Measurements from ENCODE around the gene NMNAT2. TPM values are rescaled to one million over a fixed set of nuclear protein-coding genes. Genes with fewer than 3 reads are reported as not detected.

Gene NMNAT2
- total and polyA plus RNA-seq, 2 of the 8 experiments (the other 6 are each of a cell fraction or from before 2014, with no cell fraction given): 6.5 to 20.9 TPM

DNA sequence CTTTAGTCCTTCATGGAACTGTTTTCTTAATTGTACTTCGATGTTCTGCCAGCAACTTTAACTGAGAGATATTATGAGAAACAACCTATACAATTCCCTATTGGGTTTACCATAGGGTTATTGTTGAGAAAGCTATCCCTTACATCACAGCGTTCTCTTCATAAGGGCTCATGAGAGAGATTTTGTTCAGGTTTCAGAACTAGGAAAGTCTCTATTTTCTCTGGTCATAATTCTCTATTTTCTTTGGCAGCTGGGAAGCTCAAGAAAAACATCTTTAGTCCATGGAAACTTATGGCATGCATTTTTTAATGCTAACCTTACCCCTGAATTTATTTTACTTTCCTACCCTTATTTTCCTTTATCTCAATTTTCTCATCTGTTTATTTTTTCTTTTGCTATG is 38.2 kb downstream of the NMNAT2 start:
- Histone ChIP-seq H4K5ac (ENCODE audit: insufficient read length, low read depth, low read length) (no peak overlapping the region), H3K4me2 (ENCODE audit: insufficient read depth in 1 of 2, low read depth in 2 of 2, low read length in 2 of 2) (no peak overlapping the region), H2AK5ac (ENCODE audit: low read depth, low read length) (no peak overlapping the region), H4K20me1 (replicated peaks in 1 of 2; ENCODE audit: control insufficient read depth in 1 of 2, insufficient read depth in 2 of 2, low read length in 2 of 2) (no peaks in the 10 kb centered on the region), H3K27ac (ENCODE audit: low read depth, low read length) (no peak overlapping the region), H3K4ac (replicated peaks; ENCODE audit: insufficient read length, low read depth, low read length) (no peak overlapping the region), H3K18ac (ENCODE audit: extremely low read depth, low read length) (no peak overlapping the region), H4K91ac (replicated peaks; ENCODE audit: insufficient read length, low read length) (no peak overlapping the region), H2BK120ac (replicated peaks; ENCODE audit: low read depth, low read length) (no peak overlapping the region), H2BK20ac (ENCODE audit: low read length) (no peak overlapping the region), H3K9ac (replicated peaks in 1 of 4; ENCODE audit: extremely low read depth in 1 of 4, low read depth in 3 of 4, low read length in 3 of 4) (no peak overlapping the region), H2BK12ac (ENCODE audit: low read depth, low read length) (no peak overlapping the region), H3K27me3 (replicated peaks in 1 of 4; ENCODE audit: control insufficient read depth in 3 of 4, extremely low read depth in 1 of 4, insufficient read depth in 3 of 4, low read length in 3 of 4) (no peaks in the 10 kb centered on the region), H4K8ac (ENCODE audit: extremely low read depth, insufficient read depth, low read length) (no peak overlapping the region), H3K36me3 (ENCODE audit: control insufficient read depth in 2 of 4, insufficient read depth in 4 of 4, low read length in 3 of 4) (no peaks in the 10 kb centered on the region), H3K79me1 (ENCODE audit: low read depth, low read length) (no peaks in the 10 kb centered on the region), H3K4me1 (replicated peaks in 1 of 4; ENCODE audit: control insufficient read depth in 3 of 4, insufficient read depth in 4 of 4, low read length in 3 of 4) (no peaks in the 10 kb centered on the region; a peak in 1 of 7 replicates), H3K23ac (ENCODE audit: insufficient read length) (no peak overlapping the region), H3K4me3 (ENCODE audit: extremely low read depth in 1 of 4, insufficient read depth in 2 of 4, low read depth in 3 of 4, low read length in 4 of 4) (no peak overlapping the region), H3K9me3 (ENCODE audit: insufficient read depth in 2 of 2, low read depth in 1 of 2, low read length in 1 of 2) (no peaks in the 10 kb centered on the region), H2BK5ac (ENCODE audit: low read depth, low read length) (no peak overlapping the region), H3K14ac (ENCODE audit: insufficient read length) (no peak overlapping the region), H2BK15ac (ENCODE audit: low read length) (no peak overlapping the region), H3K23me2 (ENCODE audit: low read depth, low read length) (no peaks in the 10 kb centered on the region), H3K56ac (replicated peaks; ENCODE audit: insufficient read length, low read depth, low read length) (no peak overlapping the region), H3K79me2 (ENCODE audit: control insufficient read depth in 1 of 2, insufficient read depth in 2 of 2, low read length in 2 of 2) (no peaks in the 10 kb centered on the region), H2AFZ (ENCODE audit: low read length) (no peak overlapping the region)
- WGBS, 2 experiments (ENCODE audit: extremely low coverage in 1 of 2, insufficient coverage in 1 of 2, insufficient read length in 1 of 2, insufficient replicate concordance in 2 of 2, low coverage in 1 of 2, low lambda C conversion rate in 2 of 2, missing lambda C conversion rate in 1 of 2): 96% methylated on average over 2 of the region's 2 CpGs; no CpG with 5 or more reads in 1 of the 2 experiments
- ChIA-PET CTCF (ENCODE audit: partially characterized antibody) (no interaction called here), POLR2A (ENCODE audit: partially characterized antibody) (no interaction called here)
- FAIRE-seq (no peak), DNase-seq (ENCODE audit: low read depth in 1 of 2, low spot score in 2 of 2) (no peak)
- TF ChIP-seq RNF2 (IDR thresholded peaks at IDR 0.05; ENCODE audit: borderline replicate concordance, low read depth, low read length, missing control alignments, poor library complexity, severe bottlenecking) (no peak), SIRT6 (IDR thresholded peaks at IDR 0.05; ENCODE audit: low read length) (no peak), POLR2AphosphoS5 (IDR thresholded peaks at IDR 0.05; ENCODE audit: low read depth, low read length) (no peak), HDAC6 (IDR thresholded peaks at IDR 0.05; ENCODE audit: low read depth, low read length) (no peak), CEBPB (IDR thresholded peaks at IDR 0.05; ENCODE audit: low read depth, low read length) (no peak)
- TF ChIP-seq, protein P1, sequence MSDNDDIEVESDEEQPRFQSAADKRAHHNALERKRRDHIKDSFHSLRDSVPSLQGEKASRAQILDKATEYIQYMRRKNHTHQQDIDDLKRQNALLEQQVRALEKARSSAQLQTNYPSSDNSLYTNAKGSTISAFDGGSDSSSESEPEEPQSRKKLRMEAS (IDR thresholded peaks at IDR 0.05): no peak
- TF ChIP-seq, protein P2, sequence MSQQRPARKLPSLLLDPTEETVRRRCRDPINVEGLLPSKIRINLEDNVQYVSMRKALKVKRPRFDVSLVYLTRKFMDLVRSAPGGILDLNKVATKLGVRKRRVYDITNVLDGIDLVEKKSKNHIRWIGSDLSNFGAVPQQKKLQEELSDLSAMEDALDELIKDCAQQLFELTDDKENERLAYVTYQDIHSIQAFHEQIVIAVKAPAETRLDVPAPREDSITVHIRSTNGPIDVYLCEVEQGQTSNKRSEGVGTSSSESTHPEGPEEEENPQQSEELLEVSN (IDR thresholded peaks at IDR 0.05): no peak
